GM21526 (cell line): Measurements from ENCODE around the gene FITM1.

Experiments
- ATAC-seq: cut with Tn5 transposase; IDR thresholded peaks from one replicate; pipeline ENCODE4 v1.9.1; 2021; ENCODE audit warnings: moderate library complexity; ENCODE audit not compliant: unreplicated experiment, low FRiP score

The FITM1 gene

DNA sequence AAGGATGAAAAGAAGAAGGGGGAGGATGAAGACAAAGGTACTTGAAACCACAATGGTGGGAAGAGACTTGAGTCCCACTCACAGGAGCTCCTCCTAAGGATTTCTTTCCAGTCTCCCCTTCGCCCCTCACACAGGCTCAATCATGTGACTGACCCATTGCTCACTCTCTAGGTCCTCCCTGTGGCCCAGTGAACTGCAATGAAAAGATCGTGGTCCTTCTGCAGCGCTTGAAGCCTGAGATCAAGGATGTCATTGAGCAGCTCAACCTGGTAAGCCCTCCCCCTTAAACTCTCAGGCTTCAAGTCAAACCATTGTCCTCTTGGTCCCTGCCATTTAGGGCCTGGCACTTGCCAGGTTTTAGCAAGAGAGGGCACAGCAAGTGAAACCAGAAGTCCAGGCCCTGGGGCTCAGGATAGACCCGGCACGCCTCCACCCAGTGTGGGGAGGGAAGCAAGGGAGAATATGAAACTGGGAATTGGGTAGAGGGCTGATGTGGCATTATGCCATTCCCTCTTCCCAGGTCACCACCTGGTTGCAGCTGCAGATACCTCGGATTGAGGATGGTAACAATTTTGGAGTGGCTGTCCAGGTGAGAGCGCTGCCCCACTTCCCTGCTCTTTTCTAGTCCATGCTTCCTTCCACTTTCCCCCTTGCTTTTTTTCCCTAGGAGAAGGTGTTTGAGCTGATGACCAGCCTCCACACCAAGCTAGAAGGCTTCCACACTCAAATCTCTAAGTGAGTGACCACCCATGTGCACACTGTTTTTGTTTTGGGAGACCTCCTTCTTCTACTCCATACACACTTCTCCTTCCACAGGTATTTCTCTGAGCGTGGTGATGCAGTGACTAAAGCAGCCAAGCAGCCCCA, 7.3 kb downstream of the FITM1 start:
- ATAC-seq: no peak

DNA sequence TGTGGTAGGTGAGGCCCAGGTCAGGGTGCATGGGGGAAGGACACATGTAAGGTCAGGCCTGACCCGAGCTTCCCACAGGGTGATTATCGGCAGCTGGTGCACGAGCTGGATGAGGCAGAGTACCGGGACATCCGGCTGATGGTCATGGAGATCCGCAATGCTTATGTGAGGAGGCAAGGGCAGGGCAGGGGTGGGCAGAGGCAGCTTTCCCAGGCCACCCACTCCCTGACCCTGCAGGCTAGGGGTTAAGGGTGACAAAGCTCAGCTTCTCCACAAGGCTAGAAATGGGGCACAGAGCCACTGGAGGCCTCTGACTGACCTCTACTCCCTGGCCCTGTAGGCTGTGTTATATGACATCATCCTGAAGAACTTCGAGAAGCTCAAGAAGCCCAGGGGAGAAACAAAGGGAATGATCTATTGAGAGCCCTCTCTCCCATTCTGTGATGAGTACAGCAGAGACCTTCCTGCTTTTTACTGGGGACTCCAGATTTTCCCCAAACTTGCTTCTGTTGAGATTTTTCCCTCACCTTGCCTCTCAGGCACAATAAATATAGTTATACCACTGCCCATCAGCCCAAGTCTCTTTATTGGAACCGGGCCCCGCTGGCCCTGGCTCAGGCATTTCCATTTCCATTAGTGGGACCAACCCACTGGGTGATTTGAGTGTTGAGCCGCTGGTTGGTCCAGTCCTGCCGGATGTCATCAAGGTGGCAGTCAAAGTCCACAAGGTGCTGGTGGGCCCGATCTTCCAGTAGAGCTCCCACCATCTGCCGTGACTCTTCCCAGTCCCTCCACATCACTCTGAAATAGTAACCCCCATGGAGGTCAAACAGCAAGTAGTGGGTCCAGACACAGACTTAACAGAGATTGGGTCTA, 8.2 kb downstream of the FITM1 start:
- no peak for ATAC-seq

GRCh38 chr14:24139272-24139934, 8.9 kb downstream of the FITM1 start:
- no peak for ATAC-seq

DNA sequence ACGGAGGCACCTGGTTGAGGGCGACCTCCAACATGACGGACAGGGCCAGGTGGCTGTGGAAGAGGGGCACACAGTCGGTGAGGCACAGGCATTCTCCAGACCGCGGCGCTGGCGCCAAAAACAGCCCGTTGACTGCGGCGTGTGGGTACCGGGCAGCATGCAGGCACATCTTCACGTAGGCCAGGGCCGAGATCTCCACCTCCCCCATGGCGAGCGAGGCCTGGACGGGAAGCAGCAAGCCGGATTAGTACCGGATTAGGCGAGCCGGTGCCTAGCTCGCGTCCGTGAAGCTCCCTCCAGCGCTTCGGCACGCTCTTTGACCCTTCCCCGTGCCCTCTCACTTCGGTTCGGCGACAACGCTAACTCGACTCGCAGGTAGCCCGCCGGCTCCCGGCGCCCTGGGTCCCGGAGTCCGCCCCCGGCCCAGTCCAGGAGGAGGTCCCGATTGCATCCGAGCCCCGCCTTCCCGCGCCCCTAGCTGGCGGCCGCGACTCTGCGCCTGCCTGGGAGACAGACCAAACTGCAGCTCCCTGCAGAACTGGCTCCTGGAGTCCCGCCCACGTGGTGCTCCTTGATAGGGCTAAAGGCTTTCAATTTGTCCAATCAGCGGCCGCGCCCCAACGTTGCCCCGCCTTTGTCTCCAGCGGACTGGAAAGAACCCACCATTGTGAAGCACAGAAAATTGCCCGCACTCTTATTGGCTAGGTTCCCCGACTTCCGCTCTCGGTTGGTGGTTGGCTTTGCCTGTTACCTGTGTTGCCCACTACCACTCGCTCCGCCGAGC, 10.8 kb downstream of the FITM1 start, which contains the start of gene EMC9:
Gene EMC9, minus strand, starts transcription at position 495 of the 784 bp plus-strand sequence. Its CDS starts 287 bp downstream, at position 208.
- ATAC-seq: peak; percentile 68

DNA sequence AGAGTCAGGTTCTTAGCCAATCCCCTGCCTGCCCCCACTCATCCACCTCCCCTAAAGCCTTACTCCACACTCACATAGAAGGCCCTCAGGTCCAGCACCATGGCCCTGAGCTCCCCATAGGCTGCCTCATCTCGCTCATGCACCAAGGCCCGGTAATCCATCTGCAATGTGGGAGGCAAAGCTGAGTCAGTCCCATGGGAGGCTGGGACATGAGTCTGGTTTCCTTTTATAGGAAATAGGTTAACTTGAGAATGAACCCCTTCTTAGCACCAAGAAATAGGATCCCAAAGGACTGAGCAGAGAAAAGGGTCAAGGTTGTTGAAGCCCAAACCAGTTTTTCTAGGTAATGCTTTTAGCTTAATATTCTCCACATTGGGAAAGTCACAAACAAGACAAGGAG, 13.1 kb downstream of the FITM1 start:
- ATAC-seq: no peak

DNA sequence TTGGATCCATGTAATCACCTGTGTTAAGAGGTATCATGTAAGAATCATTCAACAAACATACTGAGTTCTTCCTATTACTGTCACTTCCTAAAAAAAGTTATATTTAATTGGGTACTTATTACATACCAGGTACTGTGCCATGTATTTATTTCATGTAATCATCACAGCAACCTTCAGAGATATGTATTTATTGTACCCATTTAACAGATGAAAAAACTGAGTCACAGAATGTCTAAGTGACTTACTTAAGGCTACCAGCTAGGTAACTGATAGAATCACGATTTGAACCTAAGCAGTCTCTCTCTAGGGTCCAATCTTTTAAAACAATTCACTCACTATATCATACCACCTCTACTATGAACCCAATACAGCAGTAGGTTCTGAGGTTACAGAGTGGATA, 14.0 kb downstream of the FITM1 start:
- ATAC-seq: no peak

GRCh38 chr14:24145219-24145618, 14.8 kb downstream of the FITM1 start:
- no peak for ATAC-seq

DNA sequence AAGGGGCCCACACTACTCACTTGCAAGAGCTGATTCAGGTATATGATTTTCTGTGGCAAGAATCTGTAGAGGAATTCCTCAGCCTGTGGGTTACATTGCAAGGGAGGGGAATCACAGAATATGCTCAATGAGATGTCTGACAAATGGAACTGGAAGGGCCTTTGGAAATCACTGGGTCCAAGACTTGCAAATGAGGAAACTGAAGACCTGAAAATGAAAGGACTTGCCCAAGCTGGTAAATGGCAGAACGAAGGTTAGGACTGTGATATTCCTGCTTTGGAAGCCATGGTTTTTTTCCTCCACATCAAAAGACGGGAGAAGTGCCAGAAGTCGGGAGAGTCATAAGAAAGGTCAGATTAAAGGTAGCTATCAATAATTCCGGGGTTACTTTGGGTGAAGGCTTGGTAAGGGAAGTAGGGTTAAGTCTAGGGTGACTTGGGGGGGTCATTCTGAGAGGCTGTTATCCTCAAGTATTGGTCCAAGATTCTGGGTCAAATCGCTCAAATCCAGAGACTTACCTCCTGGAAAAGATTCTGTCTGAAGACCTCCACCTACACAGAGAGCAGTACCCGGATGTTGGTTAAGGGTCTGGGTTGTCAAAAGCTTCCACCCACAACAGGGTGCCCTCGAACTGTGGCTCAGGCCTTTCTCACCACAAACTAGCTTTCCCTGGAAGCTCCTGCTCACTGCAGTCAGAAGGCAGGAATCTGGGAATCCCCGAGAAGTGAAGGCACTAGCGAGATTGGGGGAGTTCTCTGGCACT, 15.4 kb downstream of the FITM1 start:
- no peak for ATAC-seq

DNA sequence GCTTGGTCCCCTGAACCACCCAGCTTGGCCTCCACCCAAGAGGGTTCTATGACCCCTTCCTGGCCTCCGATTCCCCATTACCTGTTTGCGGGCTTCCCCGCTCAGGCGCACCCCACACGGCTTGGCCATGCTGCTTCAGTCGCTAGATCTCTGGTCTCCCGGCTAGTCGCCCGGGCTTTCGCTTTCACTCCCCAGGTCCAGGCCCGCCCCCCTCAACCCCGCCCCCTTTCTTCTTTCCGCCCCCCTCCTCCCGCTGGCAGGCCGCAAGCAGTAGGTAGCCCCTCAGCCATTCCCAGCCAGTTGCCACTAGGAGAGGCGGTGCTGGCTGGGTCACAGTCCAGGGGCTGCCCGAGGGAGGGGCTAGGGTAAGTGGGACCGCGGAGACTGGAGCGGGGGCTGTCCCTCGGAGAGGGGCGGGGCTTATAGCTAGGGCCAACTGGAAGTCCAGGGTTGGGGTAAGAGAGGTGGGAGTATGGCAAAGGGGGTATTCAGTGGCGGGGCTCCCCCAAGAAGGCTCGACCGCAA, 16.1 kb downstream of the FITM1 start, which contains the start of gene PSME2:
Gene PSME2, minus strand, starts transcription at position 158 of the 525 bp plus-strand sequence. Its CDS starts 29 bp downstream, at position 129.
- ATAC-seq: peak; percentile 44

DNA sequence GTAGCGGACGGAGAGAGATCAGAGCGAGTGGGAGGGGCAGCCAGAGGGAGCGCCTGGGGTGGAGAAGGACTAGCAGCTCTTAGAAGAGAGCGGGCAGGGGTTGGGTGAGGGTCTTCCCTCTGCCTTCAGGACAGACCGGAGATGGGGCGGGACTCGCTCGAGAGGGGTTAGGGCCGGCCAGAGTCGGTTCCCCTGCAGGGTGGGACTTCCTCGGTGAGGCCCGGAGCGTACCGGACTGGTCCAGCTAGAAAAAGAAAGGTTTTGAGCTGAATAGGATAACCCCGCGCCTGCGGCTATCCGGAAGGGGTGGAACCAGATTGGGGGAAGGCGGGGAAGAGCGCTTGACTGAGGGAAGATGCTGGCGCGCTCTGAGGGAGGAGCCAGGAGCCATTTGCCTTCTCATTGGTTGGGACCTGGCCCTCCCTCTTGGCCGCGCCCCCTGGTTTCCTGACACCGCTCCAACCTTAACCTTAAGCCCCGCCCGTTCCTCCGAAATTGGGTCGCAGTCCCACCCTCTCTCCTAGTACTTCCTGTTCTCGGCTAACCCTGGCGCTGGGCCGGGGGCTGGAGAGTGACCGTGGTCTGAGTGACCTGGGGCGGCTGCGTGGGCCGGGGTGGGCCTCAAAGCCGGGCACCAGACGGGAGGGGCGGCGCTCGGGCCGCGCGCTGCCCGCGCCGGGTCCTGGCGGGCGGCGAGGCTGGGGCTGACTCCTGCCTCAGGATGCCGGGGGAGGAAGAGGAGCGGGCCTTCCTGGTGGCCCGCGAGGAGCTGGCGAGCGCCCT, 16.7 kb downstream of the FITM1 start, which contains the start of gene RNF31:
Gene RNF31, plus strand, starts transcription at position 521 of the 783 bp plus-strand sequence. Its CDS starts 201 bp downstream, at position 722.
- ATAC-seq: peak; percentile 65

GRCh38 chr14:24147761-24148428, 17.4 kb downstream of the FITM1 start:
- no peak for ATAC-seq

DNA sequence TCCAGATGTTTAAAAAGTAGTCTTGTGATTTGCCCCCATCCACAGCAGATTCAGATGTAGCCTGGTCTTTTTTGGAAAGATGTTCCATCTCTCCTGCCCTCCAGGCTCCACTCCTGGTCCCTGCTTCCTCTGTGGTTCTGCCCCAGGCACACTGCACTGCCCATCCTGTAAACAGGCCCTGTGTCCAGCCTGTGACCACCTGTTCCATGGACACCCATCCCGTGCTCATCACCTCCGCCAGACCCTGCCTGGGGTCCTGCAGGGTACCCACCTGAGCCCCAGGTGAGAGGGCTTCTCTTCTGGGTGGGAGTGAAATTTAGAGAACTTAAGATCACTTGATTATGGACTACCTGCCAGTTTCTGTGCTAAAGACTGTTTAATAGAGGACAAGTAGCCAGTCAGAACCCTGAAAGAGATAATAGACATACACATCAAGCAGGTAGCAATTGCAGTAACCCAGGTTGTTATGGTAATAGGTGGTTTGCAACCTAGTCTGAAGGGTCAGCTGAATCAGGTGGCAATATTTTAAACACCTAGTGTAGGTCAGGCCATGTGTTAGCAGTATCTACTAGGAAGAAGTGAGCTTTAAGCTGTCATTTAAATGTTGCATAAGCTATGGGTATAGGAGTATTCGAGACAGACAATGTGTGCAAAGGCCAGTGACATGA, 19.0 kb downstream of the FITM1 start:
- no peak for ATAC-seq

DNA sequence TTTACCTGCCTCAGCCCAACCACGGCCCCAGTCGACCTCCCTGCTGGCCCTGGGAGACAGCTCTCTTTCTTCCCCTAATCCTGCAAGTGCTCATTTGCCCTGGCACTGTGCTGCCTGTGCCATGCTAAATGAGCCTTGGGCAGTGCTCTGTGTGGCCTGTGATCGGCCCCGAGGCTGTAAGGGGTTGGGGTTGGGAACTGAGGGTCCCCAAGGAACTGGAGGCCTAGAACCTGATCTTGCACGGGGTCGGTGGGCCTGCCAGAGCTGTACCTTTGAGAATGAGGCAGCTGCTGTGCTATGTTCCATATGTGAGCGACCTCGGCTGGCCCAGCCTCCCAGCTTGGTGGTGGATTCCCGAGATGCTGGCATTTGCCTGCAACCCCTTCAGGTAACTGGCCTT, 19.6 kb downstream of the FITM1 start:
- no peak for ATAC-seq

GRCh38 chr14:24150567-24150966, 20.1 kb downstream of the FITM1 start:
- ATAC-seq: no peak

GRCh38 chr14:24150993-24151392, 20.5 kb downstream of the FITM1 start:
- no peak for ATAC-seq

- ATAC-seq: no peak
Observed at GRCh38 chr14:24151404-24152080, 21.1 kb downstream of the FITM1 start.
